Dendritic cell treated with granulocyte-macrophage colony-stimulating factor and Interleukin-4, amounts not matched to agents 40 ng/mL and 50 ng/mL, for 4 days (primary cell): ENCODE results near the gene RHBDF2.
A peak's percentile ranks its signal among the peaks of the same experiment; 100 is the strongest.
"Not testable (repeated sequence)": the region's sequence is repeated elsewhere in the genome, so short reads cannot be mapped to it uniquely, and the experiment has no call there.

Experiments
- H3K27ac Mint-ChIP-seq: one replicate; pipeline ENCODE4 v1.8.0; 2022; ENCODE audit warnings: mild to moderate bottlenecking, mixed read lengths
- H3K27me3 Mint-ChIP-seq: one replicate; pipeline ENCODE4 v1.8.0; 2022; ENCODE audit warnings: mild to moderate bottlenecking, mixed read lengths
- H3K36me3 Mint-ChIP-seq: one replicate; pipeline ENCODE4 v1.8.0; 2022; ENCODE audit warnings: low read depth, mixed read lengths
- H3K4me1 Mint-ChIP-seq: one replicate; pipeline ENCODE4 v1.8.0; 2022; ENCODE audit warnings: low read depth, mixed read lengths
- H3K4me3 Mint-ChIP-seq: one replicate; pipeline ENCODE4 v1.8.0; 2022; ENCODE audit warnings: mild to moderate bottlenecking, moderate library complexity, mixed read lengths
- H3K9me3 Mint-ChIP-seq: one replicate; pipeline ENCODE4 v1.8.0; 2022; ENCODE audit warnings: mixed read lengths
- intact Hi-C: fragments of 100-400 bp; cut with micrococcal nuclease; formaldehyde crosslinking; loops from one replicate; pipeline ENCODE4 v1.15.0; 2022

Gene RHBDF2

DNA sequence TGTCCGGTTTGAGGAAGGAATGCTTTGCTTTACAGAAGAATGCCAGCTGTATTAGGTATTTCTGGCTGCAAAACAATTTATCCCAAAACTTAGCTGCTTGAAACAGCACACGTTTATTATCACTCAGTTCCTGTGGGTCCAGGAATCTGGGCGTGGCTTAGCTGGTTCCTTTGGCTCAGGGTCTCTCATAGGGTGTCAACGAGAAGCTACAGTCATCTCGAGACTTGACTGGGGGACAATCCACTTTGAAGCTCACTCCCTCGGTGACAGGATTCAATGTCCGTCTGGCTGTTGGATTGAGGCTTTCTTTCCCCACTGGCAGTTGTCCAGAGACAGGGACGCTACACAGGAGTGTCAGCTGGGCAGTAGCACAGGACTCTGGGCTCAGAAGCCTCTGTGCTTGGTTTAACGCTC, 9.6 kb upstream of the RHBDF2 start:
- Mint-ChIP-seq H3K4me3 (no peak overlapping the region), H3K27ac (no peak overlapping the region), H3K27me3 (peaks cover 18% of the 10 kb centered on the region), H3K36me3 (no peaks in the 10 kb centered on the region), H3K9me3 (no peaks in the 10 kb centered on the region), H3K4me1 (peaks cover 60% of the 10 kb centered on the region)
- intact Hi-C loops, result no loop called here

- H3K9me3 Mint-ChIP-seq, H3K27ac Mint-ChIP-seq, intact Hi-C loops, H3K36me3 Mint-ChIP-seq, H3K4me3 Mint-ChIP-seq: not testable (repeated sequence)
- Mint-ChIP-seq H3K4me1 (peaks cover 56% of the 10 kb centered on the region), H3K27me3 (peaks cover 18% of the 10 kb centered on the region)
Measured at GRCh38 chr17:76508472-76509063, 7.3 kb upstream of the RHBDF2 start.

- intact Hi-C loops, result loop anchor here (1.0 kb wide), 1 partner anchor 40 kb away; no protein-coding TSS in a partner anchor
- Mint-ChIP-seq H3K4me3 (no peak overlapping the region), H3K27me3 (peaks cover 18% of the 10 kb centered on the region), H3K27ac (no peak overlapping the region), H3K4me1 (peaks cover 52% of the 10 kb centered on the region), H3K36me3 (no peaks in the 10 kb centered on the region), H3K9me3 (no peaks in the 10 kb centered on the region)
Measured at GRCh38 chr17:76506408-76507345, 5.5 kb upstream of the RHBDF2 start.

- Mint-ChIP-seq H3K4me3 (no peak overlapping the region), H3K9me3 (no peaks in the 10 kb centered on the region), H3K4me1 (peaks cover 56% of the 10 kb centered on the region), H3K27me3 (peaks cover 18% of the 10 kb centered on the region), H3K36me3 (peaks cover 7% of the 10 kb centered on the region), H3K27ac (peak overlapping the region; percentile 35)
- intact Hi-C loops, result no loop called here
Measured at GRCh38 chr17:76504117-76504516, 2.9 kb upstream of the RHBDF2 start.

GRCh38 chr17:76502341-76503211, 1.4 kb upstream of the RHBDF2 start:
- Mint-ChIP-seq H3K4me1 (peaks cover 71% of the 10 kb centered on the region), H3K27me3 (peaks cover 6% of the 10 kb centered on the region), H3K9me3 (no peaks in the 10 kb centered on the region), H3K4me3 (no peak overlapping the region), H3K36me3 (peaks cover 16% of the 10 kb centered on the region), H3K27ac (peak overlapping the region; percentile 88)
- intact Hi-C loops, result no loop called here

DNA sequence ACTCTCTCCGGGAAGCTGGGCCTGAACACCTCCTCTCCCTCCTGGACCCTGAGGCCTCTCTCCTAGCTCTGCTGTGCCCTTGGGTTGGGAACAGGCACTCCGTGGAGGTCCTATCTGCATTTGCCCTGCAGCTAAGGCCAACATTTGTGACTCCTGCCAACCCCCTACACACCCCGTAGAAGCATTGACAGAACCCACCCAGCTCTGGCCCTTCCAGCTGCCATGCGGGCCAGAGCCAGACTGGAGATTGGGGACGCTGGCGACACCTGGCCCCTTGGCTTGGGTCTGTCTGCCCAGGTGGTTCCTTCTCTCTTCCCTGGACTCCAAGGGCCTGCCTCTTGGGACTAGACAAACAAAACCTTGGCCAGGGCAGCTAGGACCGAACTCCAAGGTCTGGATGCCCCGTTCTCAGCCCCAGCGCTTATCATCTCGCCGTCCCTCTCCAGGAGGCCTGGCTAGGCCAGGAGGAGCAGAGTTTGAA, 644 bp upstream of the RHBDF2 start:
- H3K27ac Mint-ChIP-seq, result peak overlapping the region; percentile 88
- H3K36me3 Mint-ChIP-seq, result peaks cover 23% of the 10 kb centered on the region
- peaks cover 76% of the 10 kb centered on the region for H3K4me1 Mint-ChIP-seq
- intact Hi-C loops, result loop anchor here (1.0 kb wide), 1 partner anchor 10 kb away; no protein-coding TSS in a partner anchor
- peak overlapping the region; percentile 87 for H3K4me3 Mint-ChIP-seq
- H3K27me3 Mint-ChIP-seq, result peaks cover 1% of the 10 kb centered on the region
- no peaks in the 10 kb centered on the region for H3K9me3 Mint-ChIP-seq

DNA sequence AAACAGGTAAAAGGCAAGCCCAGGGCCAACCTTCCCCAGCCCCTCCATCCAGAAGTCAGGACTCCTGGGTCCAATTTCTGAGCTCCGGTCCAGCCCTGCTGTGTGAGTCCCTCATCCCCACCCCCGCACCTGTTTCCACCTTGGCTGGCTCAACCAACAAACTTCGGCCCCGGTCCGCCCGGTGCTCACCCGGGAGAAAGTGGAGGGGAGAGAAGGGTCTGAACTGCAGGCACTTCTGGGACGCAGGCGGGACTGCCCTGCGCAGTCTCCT, 541 bp downstream of the RHBDF2 start:
- Mint-ChIP-seq H3K9me3 (no peaks in the 10 kb centered on the region), H3K4me1 (peaks cover 78% of the 10 kb centered on the region), H3K27ac (peak overlapping the region; percentile 88), H3K36me3 (peaks cover 32% of the 10 kb centered on the region), H3K4me3 (peak overlapping the region; percentile 87), H3K27me3 (no peaks in the 10 kb centered on the region)
- intact Hi-C loops, result loop anchor here (1.0 kb wide), 1 partner anchor 8 kb away; no protein-coding TSS in a partner anchor

DNA sequence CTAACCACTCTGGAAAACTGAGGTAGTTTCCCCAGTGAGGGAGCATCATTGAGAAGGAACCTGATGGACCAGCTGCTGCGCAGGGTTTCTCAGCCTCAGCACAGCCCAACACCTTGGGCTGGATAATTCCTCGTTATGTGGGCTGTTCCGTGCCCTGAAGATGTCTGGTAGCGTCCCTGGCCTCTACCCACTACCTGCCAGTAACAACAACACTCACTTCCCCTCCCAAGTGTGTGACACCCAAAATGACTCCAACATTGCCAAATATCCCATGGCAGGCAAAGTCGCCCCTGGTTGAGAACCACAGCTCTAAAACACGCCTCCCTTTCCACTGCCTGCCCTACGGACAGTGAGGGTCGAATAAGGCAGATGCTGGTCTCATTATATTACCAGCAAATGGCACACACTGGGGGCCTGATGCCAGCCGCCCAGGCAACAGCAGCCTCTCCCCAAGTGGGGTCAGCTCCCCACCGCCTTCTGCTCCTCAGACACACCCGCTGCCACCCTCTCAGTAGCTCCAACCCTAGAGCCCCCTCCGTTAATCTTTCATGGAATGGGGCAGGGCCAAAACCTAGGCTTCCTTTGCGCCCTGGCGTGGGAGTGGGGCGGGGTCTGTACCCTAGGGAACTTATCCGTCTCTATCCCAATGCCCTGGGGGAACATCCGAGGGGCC, 1.0 kb downstream of the RHBDF2 start:
- Mint-ChIP-seq H3K4me3 (peak overlapping the region; percentile 87), H3K36me3 (peaks cover 32% of the 10 kb centered on the region), H3K9me3 (no peaks in the 10 kb centered on the region), H3K27me3 (no peaks in the 10 kb centered on the region), H3K4me1 (peaks cover 83% of the 10 kb centered on the region), H3K27ac (peak overlapping the region; percentile 88)
- intact Hi-C loops, result no loop called here

DNA sequence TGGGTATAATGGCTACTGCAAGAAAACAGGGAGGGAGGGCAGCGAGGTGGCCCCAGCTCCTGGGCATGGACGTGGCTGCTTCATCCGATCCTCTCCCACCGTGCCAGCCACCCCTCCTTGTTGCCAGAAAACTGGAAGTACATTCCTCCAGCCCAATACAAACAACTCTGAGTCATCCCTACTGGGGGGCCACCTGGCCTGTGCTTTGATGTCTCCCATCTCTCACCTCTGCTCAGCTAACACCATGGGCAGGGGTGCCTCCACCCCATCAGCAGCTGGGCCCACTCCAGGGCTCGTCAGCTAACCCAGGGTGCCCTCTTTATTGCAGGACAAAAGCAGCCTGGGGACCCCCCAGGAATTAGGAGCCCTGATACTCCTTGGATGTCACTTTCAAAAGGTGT, 2.0 kb downstream of the RHBDF2 start:
- peak overlapping the region; percentile 79 for H3K27ac Mint-ChIP-seq
- no peaks in the 10 kb centered on the region for H3K27me3 Mint-ChIP-seq
- peaks cover 32% of the 10 kb centered on the region for H3K36me3 Mint-ChIP-seq
- intact Hi-C loops, result loop anchor here (10.0 kb wide), 1 partner anchor 114 kb away; the partner anchor contains the start of gene SPHK1
- H3K4me3 Mint-ChIP-seq, result no peak overlapping the region
- H3K9me3 Mint-ChIP-seq, result no peaks in the 10 kb centered on the region
- peaks cover 90% of the 10 kb centered on the region for H3K4me1 Mint-ChIP-seq

DNA sequence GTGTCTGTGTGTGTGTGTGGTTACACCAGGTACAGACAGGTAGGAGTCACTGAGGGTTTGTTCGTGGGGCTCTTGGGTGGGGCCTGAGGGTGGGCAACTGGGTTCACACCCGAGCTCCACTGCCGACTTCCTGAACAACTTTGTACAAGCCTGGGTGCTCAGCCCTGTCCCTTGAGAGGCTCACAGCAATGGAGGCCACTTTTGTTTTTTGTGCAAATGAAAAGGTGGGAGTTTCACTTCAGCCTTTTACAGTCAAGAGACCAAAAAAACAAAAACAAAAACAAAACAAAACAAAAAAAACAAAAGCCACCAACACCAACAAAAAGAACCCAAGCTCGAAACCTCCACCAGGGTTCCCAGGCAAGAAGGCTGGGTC, 2.4 kb downstream of the RHBDF2 start:
- Mint-ChIP-seq H3K4me3 (no peak overlapping the region), H3K27me3 (no peaks in the 10 kb centered on the region), H3K9me3 (no peaks in the 10 kb centered on the region), H3K4me1 (peaks cover 90% of the 10 kb centered on the region), H3K36me3 (peaks cover 32% of the 10 kb centered on the region), H3K27ac (peak overlapping the region; percentile 79)
- intact Hi-C loops, result loop anchor here (10.0 kb wide), 1 partner anchor 114 kb away; the partner anchor contains the start of gene SPHK1

DNA sequence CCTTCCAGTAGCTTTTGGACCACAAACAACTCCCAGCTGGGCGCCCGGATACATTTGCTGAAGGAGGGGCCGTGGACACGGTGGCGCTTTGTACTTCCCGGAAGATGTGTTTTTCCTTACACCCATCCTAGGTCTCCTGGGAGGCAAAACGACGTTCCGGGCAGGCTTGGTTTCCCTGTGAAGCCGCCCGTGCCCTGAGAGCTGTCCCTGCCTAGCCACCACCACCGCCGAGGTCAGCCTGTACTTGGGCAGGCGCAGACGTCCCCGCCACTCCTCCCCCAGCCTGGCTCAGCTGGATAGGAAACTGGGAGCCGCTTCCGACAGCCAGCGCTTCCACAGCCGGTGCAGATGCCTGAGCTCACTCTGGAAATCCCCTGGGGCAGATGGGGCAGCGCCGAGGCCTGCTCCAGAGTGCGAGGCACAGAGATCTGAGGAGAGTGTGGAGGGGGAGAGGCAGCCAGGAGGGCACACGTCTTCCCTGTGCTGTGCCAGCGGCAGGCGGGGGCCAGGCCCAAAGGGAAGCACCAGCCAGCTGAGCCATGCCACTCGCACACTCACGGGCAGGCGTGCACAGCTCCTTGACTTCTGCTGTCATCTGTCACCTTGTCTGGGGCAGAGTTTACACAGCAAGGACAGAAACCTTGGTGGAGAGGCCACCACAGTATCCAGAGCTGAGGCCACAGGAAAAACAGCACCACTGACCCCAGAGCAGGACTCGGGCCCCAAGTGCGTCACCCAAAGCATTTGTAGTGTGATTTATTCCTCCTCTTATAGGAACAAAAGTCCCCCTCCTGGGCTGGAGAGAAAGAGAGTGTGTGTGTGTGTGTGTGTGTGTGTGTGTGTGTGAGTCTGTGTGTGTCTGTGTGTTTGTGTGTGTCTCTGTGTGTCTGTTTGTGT, 3.0 kb downstream of the RHBDF2 start:
- H3K4me1 Mint-ChIP-seq, result peaks cover 96% of the 10 kb centered on the region
- H3K9me3 Mint-ChIP-seq, result no peaks in the 10 kb centered on the region
- intact Hi-C loops, result loop anchor here (10.0 kb wide), 1 partner anchor 113 kb away; the partner anchor contains the start of gene SPHK1
- no peaks in the 10 kb centered on the region for H3K27me3 Mint-ChIP-seq
- H3K4me3 Mint-ChIP-seq, result peak overlapping the region; percentile 25
- H3K27ac Mint-ChIP-seq, result peak overlapping the region; percentile 79
- H3K36me3 Mint-ChIP-seq, result peaks cover 32% of the 10 kb centered on the region

DNA sequence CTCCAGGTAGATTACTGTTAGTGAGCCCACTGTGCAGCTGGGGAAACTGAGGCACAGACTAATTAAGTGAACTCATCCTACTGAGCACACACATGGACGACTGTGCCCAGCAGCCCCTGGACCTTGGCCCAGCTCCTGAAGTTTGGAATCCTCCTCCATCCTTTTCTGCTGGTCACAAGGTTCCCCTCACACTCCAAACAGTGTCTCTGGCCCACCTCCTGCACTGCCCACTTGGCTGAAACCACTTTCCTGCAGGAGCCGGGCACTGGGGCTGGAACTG, 3.6 kb downstream of the RHBDF2 start:
- H3K27ac Mint-ChIP-seq, result peak overlapping the region; percentile 79
- peaks cover 32% of the 10 kb centered on the region for H3K36me3 Mint-ChIP-seq
- peaks cover 97% of the 10 kb centered on the region for H3K4me1 Mint-ChIP-seq
- no peaks in the 10 kb centered on the region for H3K27me3 Mint-ChIP-seq
- no peaks in the 10 kb centered on the region for H3K9me3 Mint-ChIP-seq
- H3K4me3 Mint-ChIP-seq, result peak overlapping the region; percentile 25
- intact Hi-C loops, result loop anchor here (10.0 kb wide), 1 partner anchor 113 kb away; the partner anchor contains the start of gene SPHK1
